Vagina (tissue), 2 donors: Measurements from ENCODE around the gene NKAIN1. TPM values are rescaled to one million over a fixed set of nuclear protein-coding genes. Genes with fewer than 3 reads are reported as not detected.

Experiments
- DNase-seq, 2 donors: peaks; one replicate each; pipeline ENCODE4 v3.0.0-alpha.2; 2017; ENCODE audit errors: extremely low spot score in 2 of 2
- H3K27ac ChIP-seq: fragments of 200-600 bp; sonication (generic); one replicate; pipeline ENCODE4 v1.5.1; 2019
- H3K27me3 ChIP-seq: fragments of 200-600 bp; sonication (generic); one replicate; pipeline ENCODE4 v1.5.1; 2019
- H3K36me3 ChIP-seq, 2 donors: fragments of 200-600 bp; sonication (generic); one replicate each; pipeline ENCODE4 v1.5.1; 2017 to 2019
- H3K4me1 ChIP-seq: fragments of 200-600 bp; sonication (generic); one replicate; pipeline ENCODE4 v1.5.1; 2019
- H3K4me3 ChIP-seq, 2 donors: fragments of 200-600 bp; sonication (generic); 1 replicate in 1 of 2; 2 replicates in 1 of 2; pipeline ENCODE4 v1.5.1; 2016 to 2019
- H3K9me3 ChIP-seq: fragments of 200-600 bp; sonication (generic); one replicate; pipeline ENCODE4 v1.5.1; 2019
- CTCF ChIP-seq, 3 experiments: fragments of 450-650 bp in 2 of 3; fragments of 200-600 bp in 1 of 3; sonication (generic) in 1 of 3; IDR thresholded peaks; one replicate each; pipeline ENCODE4 v1.5.1; 2017 to 2019; ENCODE audit warnings: antibody characterized with exemption in 3 of 3, mild to moderate bottlenecking in 2 of 3, moderate library complexity in 2 of 3
- POLR2A ChIP-seq, 2 donors: fragments of 450-650 bp; IDR thresholded peaks; one replicate each; pipeline ENCODE4 v1.6.1; 2017; ENCODE audit warnings: antibody characterized with exemption in 2 of 2, mild to moderate bottlenecking in 2 of 2, moderate library complexity in 2 of 2
- POLR2AphosphoS5 ChIP-seq, 2 donors: sonication (generic); formaldehyde crosslinking; IDR thresholded peaks; one replicate each; pipeline ENCODE4 v1.9.0; 2017; ENCODE audit warnings: antibody characterized with exemption in 2 of 2, mild to moderate bottlenecking in 2 of 2, low read depth in 1 of 2; ENCODE audit not compliant: insufficient read depth in 1 of 2
- intact Hi-C: fragments of 100-400 bp; cut with DNase I; formaldehyde crosslinking; loops from one replicate; pipeline ENCODE4 v1.15.1; 2023
- total RNA-seq: library from RNA; depleted of rRNA; stranded (reverse); fragments of >200 nt; gene quantifications from one replicate; pipeline ENCODE4 v1.2.3, GENCODE V29; 2016

The NKAIN1 gene
- total RNA-seq, 1 donor from 2014 or later, result not detected

DNA sequence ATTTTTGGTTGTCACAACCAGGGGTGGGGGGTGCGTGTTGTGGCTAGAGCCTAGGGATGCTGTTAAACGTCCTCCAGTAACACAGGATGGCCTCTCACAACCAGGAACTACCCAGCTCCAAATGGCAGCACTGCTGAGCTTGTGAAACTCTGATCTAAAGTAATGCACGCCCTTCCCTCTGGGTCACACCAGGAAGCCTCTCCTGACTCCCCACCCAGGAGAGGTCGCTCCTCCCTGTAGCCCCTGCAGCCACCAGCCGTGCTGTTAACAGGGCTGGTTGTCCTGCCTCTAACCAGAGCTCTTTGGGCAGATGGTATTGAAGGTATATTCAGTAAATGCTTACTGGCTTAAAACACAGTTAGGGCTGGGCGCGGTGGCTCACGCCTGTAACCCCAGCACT, 73.2 kb downstream of the NKAIN1 start:
- H3K4me1 ChIP-seq, result peaks cover 12% of the 10 kb centered on the region
- no peaks in the 10 kb centered on the region for H3K9me3 ChIP-seq
- intact Hi-C loops, result no loop called here
- no peak for DNase-seq
- TF ChIP-seq POLR2AphosphoS5 (IDR thresholded peaks at IDR 0.05; ENCODE audit: insufficient read depth in 1 of 2, low read depth in 1 of 2) (no peak), CTCF (IDR thresholded peaks at IDR 0.05) (no peak), POLR2A (IDR thresholded peaks at IDR 0.05) (no peak)
- no peak overlapping the region for H3K27ac ChIP-seq
- no peak overlapping the region for H3K4me3 ChIP-seq
- H3K27me3 ChIP-seq, result no peaks in the 10 kb centered on the region
- H3K36me3 ChIP-seq, result no peaks in the 10 kb centered on the region

DNA sequence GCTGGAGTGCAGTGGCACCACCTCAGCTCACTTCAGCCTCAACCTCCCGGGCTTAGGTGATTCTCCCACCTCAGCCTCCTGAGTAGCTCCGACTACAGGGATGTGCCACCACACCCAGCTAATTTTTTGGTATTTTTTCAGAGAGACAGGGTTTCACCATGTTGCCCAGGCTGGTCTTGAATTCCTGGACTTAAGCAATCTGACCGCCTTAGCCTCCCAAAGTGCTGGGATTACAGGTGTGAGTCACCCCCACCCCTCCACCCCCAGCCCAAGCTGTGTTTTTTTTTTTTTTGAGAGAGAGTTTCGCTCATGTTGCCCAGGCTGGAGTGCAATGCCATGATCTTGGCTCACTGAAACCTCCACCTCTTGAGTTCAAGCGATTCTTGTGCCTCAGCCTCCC, 75.4 kb downstream of the NKAIN1 start:
- no peak for TF ChIP-seq POLR2AphosphoS5 (IDR thresholded peaks at IDR 0.05; ENCODE audit: insufficient read depth in 1 of 2, low read depth in 1 of 2)
- TF ChIP-seq POLR2A (IDR thresholded peaks at IDR 0.05), result no peak
- no peak for TF ChIP-seq CTCF (IDR thresholded peaks at IDR 0.05)
- Histone ChIP-seq H3K36me3 (no peaks in the 10 kb centered on the region), H3K4me3 (no peak overlapping the region), H3K27ac (no peak overlapping the region), H3K4me1 (no peaks in the 10 kb centered on the region), H3K9me3 (no peaks in the 10 kb centered on the region), H3K27me3 (no peaks in the 10 kb centered on the region)
- intact Hi-C loops, result no loop called here
- no peak for DNase-seq

DNA sequence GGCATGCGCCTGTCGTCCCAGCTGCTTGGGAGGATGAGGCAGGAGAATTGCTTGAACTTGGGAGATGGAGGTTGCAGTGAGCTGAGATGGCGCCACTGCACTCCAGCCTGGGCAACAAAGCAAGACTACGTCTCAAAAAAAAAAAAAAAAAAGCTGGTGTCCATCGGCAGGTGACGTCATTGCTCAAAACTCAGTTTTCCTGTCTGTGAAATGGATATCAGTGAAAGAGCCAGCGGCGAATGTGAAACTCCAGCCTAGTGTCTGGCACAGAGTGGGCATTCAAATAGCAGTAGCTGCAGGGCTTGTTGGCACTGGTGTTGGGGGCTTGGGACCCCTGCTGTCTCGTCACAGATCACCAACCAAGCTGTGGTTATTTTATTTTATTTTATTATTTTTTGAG, 75.8 kb downstream of the NKAIN1 start:
- H3K4me3 ChIP-seq, result no peak overlapping the region

DNA sequence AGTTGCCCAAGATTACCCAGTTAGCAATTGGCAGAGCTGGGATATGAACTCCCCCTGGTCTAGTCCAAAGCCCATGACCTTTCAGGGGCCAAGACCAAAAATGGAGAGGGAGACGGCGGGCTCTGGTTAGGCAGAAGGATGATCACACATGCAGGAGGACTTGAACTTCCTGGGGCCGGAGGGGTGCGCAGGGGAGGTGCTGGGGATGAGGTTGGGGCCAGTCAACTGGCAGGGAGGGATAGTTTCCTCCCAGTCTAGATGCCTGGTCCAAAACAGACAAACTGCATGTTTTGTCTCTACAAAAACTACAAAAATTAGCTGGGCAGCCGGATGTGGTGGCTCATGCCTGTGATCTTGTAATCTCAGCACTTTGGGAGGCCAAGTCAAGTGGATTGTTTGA, 78.1 kb downstream of the NKAIN1 start:
- TF ChIP-seq POLR2AphosphoS5 (IDR thresholded peaks at IDR 0.05; ENCODE audit: insufficient read depth in 1 of 2, low read depth in 1 of 2), result no peak
- TF ChIP-seq POLR2A (IDR thresholded peaks at IDR 0.05), result no peak
- TF ChIP-seq CTCF (IDR thresholded peaks at IDR 0.05), result no peak
- Histone ChIP-seq H3K36me3 (no peaks in the 10 kb centered on the region), H3K27ac (no peak overlapping the region), H3K9me3 (no peaks in the 10 kb centered on the region), H3K4me1 (no peaks in the 10 kb centered on the region), H3K4me3 (no peak overlapping the region), H3K27me3 (no peaks in the 10 kb centered on the region)
- DNase-seq, result no peak
- intact Hi-C loops, result no loop called here

More for the DNA sequence above, 75.8 kb downstream of the NKAIN1 start:
- intact Hi-C loops, result no loop called here
- DNase-seq, result no peak
- H3K36me3 ChIP-seq, result no peaks in the 10 kb centered on the region
- H3K27ac ChIP-seq, result no peak overlapping the region
- TF ChIP-seq POLR2AphosphoS5 (IDR thresholded peaks at IDR 0.05; ENCODE audit: insufficient read depth in 1 of 2, low read depth in 1 of 2), result no peak
- no peak for TF ChIP-seq CTCF (IDR thresholded peaks at IDR 0.05)
- TF ChIP-seq POLR2A (IDR thresholded peaks at IDR 0.05), result no peak
- no peaks in the 10 kb centered on the region for H3K27me3 ChIP-seq
- no peaks in the 10 kb centered on the region for H3K4me1 ChIP-seq
- H3K9me3 ChIP-seq, result no peaks in the 10 kb centered on the region

GRCh38 chr1:31159869-31160611, 79.6 kb downstream of the NKAIN1 start:
- H3K4me3 ChIP-seq, result no peak overlapping the region

More at GRCh38 chr1:31159869-31160611, 79.6 kb downstream of the NKAIN1 start:
- Histone ChIP-seq H3K27me3 (no peaks in the 10 kb centered on the region), H3K36me3 (no peaks in the 10 kb centered on the region), H3K4me1 (peaks cover 5% of the 10 kb centered on the region), H3K27ac (no peak overlapping the region), H3K9me3 (no peaks in the 10 kb centered on the region)
- intact Hi-C loops, result no loop called here
- TF ChIP-seq CTCF (IDR thresholded peaks at IDR 0.05), result no peak
- TF ChIP-seq POLR2A (IDR thresholded peaks at IDR 0.05), result no peak
- TF ChIP-seq POLR2AphosphoS5 (IDR thresholded peaks at IDR 0.05; ENCODE audit: insufficient read depth in 1 of 2, low read depth in 1 of 2), result no peak
- DNase-seq, result no peak
